Astrocyte of the cerebellum (primary cell): ENCODE measurements around the gene TBC1D23.

Source experiments
- DNase-seq: peaks from one replicate; pipeline ENCODE4 v3.0.0-alpha.2; 2011; ENCODE audit warnings: low read depth
- H3K4me3 ChIP-seq: 2 replicates; pipeline ENCODE4 v1.5.1; 2011; ENCODE audit warnings: mild to moderate bottlenecking, low read depth, low read length, moderate library complexity
- in situ Hi-C: cut with HindIII; loops from 2 replicates; pipeline ENCODE4 v1.10.0; 2017; ENCODE audit warnings: low sequenced_read_pairs
- TF ChIP-seq, protein P1 (sequence below): IDR thresholded peaks from 2 replicates; pipeline ENCODE4 v1.5.1; 2012; ENCODE audit warnings: low read length, low read depth, moderate library complexity, mild to moderate bottlenecking; ENCODE audit errors: missing control alignments

TBC1D23 gene

DNA sequence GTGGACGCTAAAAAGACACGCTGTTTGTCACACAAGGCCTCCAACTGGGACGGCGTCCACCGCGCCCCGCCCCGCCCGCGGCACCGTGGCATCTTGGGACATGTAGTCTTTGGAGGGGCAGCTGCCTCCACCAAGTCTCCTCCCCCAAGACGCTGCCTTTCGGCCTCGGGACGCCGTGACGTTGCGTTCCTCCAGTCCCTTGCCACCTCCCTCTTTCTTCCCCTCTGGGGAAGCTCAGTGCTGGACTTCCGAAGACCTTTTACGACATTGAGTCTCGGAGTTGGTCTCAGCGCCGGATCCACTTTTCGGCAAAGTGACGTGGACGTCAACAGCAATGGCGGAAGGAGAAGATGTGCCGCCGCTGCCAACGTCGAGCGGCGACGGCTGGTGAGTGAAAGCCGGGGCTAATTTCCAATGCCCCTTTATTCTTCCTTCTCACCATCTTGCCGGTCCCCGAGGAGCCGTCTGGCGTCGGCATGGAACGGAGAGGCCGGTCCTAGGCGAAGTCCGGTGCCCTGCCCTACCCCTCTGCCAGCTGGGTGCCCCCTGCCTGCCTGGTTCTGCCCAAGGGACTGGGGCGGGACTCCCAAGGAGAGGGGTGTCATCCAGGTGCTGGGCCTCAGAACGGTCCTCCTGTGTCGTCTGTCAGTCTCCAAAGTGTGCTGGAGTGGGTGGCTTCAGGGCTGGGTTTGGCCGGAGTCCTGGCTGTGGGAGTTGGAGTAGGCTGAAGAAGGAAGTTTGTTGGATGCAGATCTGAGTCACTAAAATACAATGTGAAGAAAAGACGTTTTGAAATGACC, at the start of gene TBC1D23:
Gene TBC1D23 (plus strand): TSS at position 308 of the 800 bp plus-strand sequence. CDS start 27 bp downstream, at position 335.
- TF ChIP-seq, protein P1, sequence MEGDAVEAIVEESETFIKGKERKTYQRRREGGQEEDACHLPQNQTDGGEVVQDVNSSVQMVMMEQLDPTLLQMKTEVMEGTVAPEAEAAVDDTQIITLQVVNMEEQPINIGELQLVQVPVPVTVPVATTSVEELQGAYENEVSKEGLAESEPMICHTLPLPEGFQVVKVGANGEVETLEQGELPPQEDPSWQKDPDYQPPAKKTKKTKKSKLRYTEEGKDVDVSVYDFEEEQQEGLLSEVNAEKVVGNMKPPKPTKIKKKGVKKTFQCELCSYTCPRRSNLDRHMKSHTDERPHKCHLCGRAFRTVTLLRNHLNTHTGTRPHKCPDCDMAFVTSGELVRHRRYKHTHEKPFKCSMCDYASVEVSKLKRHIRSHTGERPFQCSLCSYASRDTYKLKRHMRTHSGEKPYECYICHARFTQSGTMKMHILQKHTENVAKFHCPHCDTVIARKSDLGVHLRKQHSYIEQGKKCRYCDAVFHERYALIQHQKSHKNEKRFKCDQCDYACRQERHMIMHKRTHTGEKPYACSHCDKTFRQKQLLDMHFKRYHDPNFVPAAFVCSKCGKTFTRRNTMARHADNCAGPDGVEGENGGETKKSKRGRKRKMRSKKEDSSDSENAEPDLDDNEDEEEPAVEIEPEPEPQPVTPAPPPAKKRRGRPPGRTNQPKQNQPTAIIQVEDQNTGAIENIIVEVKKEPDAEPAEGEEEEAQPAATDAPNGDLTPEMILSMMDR: no peak
- DNase-seq: peak; percentile 99
- peak within 1 kb of the TSS; percentile 81 for H3K4me3 ChIP-seq
- in situ Hi-C loops: no loop called here

DNA sequence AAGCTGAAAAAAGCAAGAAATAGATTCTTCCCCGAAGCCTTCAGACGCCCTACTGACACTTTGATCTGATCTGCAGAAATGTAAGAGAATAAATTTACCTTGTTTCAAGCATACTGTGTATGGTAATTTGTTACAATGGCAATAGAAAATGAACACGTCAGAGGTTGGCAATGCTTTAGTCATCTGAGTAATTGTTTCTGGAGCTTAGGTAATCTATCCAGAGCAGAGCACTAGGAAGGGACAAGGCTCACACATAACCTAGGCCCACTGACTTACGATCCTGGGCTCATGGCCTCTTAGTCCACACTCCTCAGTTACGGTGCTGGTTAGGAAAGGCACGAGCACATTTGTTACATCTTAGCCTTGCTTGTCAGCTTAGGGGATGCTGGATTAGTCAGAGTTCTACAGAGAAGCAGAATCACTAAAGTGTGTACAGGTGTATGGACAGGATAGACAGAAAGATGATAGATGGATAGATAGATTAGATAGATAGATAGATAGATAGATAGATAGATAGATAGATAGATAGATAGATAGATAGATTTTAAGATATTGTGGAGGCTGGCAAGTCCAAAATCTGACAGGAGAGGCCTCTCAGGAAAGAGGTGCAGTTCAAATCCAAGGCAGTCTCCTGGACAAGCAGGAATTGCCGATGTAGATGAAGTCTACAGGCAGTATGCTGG, 46.8 kb upstream of the TBC1D23 start:
- TF ChIP-seq, protein P1: no peak
- in situ Hi-C loops: loop anchor here (10.0 kb wide), 1 partner anchor 59 kb away; no protein-coding TSS in a partner anchor
- H3K4me3 ChIP-seq: no peak overlapping the region
- peak; percentile 40 for DNase-seq

DNA sequence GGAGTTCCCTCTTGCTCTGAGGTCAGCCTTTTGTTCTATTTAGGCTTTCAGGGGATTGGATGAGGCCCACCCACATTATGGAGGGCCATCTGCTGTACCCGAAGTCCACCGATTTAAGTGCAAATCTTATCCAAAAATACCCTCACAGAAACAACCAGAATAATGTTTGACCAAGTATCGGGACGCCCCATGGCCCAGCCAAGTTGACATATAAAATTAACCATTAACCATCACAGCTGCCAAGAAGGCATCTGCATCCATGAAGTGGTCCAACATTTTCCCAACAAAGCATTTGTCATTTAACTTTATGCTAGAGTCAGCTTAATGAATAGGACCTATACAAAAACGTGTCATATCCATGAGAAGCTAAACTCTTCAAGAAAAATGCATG, 46.2 kb upstream of the TBC1D23 start:
- in situ Hi-C loops: loop anchor here (10.0 kb wide), 1 partner anchor 60 kb away; no protein-coding TSS in a partner anchor
- TF ChIP-seq, protein P1: no peak
- H3K4me3 ChIP-seq: no peak overlapping the region
- no peak for DNase-seq

DNA sequence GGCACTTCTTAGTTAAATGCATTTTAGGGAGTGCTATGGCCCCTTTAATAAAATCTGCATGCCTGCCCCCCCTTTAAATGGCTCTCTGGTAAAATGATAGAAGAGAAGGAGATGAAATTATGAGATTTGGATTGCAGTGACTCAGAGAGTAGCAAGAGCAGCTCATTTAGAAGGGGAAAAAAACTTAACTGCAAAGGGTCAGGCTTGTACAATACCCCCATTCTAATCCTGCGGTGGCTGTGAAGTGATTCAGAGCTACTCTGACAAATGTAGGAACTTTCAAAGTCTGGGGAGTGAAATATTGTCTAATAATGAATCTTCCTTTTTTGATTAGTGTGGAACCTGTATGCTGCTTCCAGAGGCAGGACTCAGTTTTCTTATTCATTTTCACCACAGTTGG, 44.1 kb upstream of the TBC1D23 start:
- DNase-seq: no peak
- in situ Hi-C loops: loop anchor here (10.0 kb wide), 1 partner anchor 62 kb away; no protein-coding TSS in a partner anchor
- TF ChIP-seq, protein P1: no peak
- H3K4me3 ChIP-seq: no peak overlapping the region

DNA sequence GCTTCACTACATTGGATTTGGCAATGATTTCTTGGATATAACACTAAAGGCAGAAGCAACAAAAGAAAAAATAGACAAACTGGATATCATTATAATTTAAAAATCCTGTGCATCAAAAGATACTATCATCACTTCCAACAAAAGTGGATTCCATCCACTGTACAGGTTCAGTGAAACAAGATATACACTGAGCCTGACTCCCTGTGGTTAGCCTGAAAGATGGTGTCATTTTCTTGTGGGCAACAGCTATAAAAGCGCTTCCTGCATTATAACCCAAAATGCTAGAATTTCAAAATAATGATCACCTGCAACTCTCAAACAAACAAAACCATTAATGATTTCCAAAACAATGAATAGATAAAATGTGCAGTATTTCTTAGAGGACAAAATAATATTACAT, 39.6 kb upstream of the TBC1D23 start:
- DNase-seq: no peak
- no peak overlapping the region for H3K4me3 ChIP-seq
- TF ChIP-seq, protein P1: no peak
- in situ Hi-C loops: no loop called here

DNA sequence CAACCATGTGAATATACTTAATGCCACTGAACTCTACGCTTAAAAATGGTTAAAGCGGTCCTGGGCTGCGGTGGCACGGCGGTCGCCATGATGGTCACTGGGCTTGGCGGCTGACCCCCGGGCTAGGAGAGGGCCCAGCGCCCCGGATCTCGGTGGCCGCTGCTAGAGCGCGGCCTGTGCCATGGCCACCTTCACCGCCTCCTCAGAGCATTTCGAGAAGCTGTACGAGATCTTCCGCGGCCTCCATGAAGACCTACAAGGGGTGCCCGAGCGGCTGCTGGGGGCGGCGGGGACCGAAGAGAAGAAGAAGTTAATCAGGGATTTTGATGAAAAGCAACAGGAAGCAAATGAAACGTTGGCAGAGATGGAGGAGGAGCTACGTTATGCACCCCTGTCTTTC, 35.6 kb upstream of the TBC1D23 start:
- in situ Hi-C loops: no loop called here
- no peak for DNase-seq
- H3K4me3 ChIP-seq: no peak overlapping the region
- TF ChIP-seq, protein P1: no peak
